Measurements from ENCODE around the gene POU2F3.

The POU2F3 gene

DNA sequence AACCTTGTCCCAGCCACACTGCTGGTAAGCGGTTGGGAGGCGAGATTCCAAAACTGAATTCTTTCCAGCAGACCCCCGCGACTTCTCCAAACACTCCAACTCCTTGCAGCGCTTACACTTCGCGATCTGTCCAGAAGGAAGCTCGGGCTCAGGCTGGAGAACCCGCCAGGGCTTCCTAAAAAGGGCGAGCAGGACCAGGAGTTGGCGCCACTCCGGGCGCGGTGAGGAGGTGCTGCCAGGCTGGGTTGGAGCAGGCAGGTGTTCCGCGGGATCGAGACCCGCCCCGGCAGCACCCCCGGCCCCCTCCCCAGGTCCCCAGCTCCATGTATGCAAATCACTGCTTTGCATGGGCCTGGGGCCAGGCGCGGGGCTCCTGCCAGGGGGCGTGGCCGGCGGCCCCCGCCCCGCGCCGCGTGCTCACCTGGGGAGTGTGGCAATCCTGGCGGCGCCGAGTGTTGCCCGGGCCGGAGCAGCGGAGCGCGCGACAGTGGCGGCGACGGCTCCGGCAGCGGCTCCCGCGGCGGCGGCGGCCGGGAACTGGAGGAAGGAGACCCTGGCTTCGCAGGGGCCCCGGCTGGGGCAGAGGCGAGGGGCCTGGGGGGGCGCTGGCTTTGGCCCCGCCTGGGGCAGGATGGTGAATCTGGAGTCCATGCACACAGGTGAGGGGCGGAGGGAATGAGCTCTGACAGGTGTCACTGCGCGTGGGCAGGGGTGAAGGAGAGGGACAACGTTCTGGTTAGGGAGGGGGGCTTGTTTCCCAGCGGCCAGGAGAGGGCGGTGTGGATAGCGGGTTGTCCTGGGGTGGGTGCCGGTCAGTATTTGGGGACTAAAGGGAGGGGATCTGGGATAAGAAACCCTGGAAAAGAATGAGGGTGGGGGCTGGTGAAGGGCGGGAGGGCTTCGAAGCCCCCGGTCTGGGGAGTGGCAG lies at the start of gene POU2F3:
POU2F3 (plus strand) TSS at position 428 of the 928 bp plus-strand sequence; CDS start at position 632, 204 bp downstream.
- no peak for DNase-seq

GRCh38 chr11:120191058-120191457 lies 48.9 kb upstream of the POU2F3 start:
- DNase-seq = no peak

GRCh38 chr11:120192831-120193625 lies 46.9 kb upstream of the POU2F3 start:
- no peak for DNase-seq

DNA sequence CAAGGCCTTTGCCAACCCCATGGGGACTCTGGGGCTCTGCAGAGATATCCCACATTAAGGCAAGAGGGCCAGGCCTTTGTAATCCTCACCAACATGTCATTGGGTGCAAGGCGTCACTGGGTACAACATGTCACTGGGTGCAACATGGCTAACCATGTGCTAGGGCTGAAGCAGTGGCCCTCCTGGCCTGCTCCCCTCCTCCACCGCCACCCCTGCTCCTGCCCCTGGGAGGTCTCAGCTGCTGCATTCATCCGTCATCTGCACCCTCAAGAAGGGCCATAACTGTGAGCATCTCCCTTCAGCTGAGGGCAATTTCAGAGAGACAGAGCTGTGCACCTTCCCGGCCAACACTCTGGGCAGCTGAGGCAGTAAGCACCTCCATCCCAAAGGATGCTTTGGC lies 45.8 kb upstream of the POU2F3 start:
- no peak for DNase-seq

GRCh38 chr11:120195601-120196320 lies 44.2 kb upstream of the POU2F3 start:
- no peak for DNase-seq

GRCh38 chr11:120196826-120197225 lies 43.1 kb upstream of the POU2F3 start:
- no peak for DNase-seq

GRCh38 chr11:120197251-120197891 lies 42.6 kb upstream of the POU2F3 start:
- no peak for DNase-seq

GRCh38 chr11:120197977-120198376 lies 42.0 kb upstream of the POU2F3 start:
- no peak for DNase-seq

GRCh38 chr11:120198403-120198786 lies 41.5 kb upstream of the POU2F3 start:
- DNase-seq = no peak

DNA sequence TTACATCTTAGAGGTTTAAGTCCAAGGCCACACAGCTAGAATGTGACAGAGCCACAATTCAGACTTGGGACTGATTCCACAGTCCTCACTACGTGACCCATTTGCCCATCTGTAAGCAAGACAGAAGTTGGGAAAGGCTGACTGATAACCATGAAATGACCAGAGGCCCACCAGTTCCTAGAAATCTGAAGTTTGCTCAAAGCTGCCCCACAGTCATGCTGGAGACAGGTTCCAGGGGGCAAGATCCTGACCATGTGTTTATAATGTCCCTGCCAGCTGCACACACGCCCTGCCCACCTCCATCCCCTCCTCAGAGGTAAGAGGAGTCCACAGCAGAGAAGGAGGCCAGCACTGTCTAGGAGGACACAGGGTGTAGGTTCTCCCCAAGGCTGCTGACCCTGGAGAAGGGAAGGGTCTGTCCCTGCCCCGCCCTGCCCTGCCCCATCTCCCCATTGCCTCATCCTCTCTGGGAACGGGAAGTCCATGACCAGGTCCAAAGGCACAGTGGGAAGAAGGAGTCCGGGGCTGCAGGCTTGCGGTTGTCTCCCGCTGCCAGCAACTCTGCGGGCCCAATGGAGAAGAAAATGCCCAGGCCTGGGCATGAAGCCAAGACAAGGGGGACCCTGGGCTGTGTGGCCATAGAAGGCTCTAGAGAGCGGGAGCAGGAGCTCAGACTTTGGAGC lies 41.0 kb upstream of the POU2F3 start:
- DNase-seq = no peak

DNA sequence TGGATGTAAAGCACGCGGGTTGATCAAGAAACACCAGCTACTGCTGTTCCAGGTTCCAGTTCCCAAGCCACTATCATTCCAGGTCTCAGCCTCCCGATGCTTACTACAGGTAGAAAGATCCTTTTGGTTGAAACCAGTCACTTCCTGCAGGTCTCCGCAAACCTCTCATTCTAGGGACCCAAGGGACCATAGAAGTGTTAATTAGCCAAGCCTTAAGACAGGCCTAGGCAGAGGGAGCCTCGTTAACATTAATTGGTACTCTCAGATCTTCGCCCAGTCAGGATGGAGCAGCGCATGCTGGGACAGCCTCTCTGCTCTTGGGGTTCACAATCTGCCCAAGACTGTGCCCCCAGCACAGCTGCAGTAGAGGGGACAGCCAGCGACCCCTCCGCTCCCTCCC lies 40.3 kb upstream of the POU2F3 start:
- DNase-seq = no peak

DNA sequence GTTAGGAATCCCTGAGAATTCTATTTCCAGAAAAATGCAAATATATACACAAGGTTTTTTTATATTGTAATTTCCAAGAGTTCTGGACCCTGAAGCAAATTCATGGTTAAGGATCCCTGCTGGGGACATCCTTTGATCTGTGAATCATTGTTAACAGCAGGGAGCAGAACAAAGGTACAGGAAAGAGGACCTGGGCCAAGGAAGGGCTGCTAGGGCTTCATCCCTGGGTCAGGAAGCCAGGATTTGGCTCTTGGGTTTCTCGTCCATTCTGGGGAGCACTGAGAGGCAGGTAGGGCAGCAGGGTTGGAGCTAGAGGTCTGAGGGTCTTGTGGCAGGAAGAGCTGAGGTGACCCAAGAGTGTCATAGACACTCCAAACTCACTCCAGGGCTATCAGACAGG lies 39.3 kb upstream of the POU2F3 start:
- DNase-seq = no peak

DNA sequence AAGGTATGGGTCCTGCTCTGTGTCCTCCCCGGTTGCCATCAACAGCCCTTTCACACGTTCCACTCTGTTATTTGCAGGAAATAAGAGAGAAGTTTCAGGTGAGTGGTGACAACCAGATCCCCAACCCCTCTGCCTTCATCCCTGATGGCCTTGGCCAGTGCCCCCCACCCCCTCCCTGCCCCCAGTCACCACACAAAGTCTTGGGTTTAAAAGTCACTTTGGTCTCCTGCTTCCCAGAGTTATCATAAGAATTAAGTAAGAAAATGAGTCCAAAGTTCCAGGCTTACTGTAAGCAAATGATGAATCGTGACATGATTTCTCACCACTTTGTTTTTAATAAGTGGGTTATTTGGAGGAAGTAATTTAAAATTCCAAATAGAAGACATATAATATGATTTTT lies 38.3 kb upstream of the POU2F3 start:
- no peak for DNase-seq

- DNase-seq = no peak
Measured at GRCh38 chr11:120203626-120204025, 36.3 kb upstream of the POU2F3 start.

- no peak for DNase-seq
Measured at GRCh38 chr11:120205596-120206161, 34.3 kb upstream of the POU2F3 start.

DNA sequence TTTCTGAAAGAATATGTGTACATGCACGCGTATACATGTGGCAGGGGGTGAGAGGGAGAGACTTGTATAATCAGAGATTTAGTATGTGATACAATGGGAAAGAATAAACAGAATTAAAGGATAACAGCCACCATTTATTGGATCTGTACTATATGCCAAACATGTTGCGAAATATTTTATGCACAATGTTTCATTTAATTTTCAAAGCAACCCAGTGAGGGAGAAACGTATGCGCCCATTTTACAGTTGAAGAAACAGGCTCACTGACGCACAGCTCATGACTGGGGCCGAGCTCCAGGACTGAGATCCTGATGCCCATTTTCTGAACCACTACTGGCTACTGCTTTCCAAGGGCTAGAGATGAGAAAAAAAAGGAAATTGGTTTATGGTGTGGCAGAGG lies 32.4 kb upstream of the POU2F3 start:
- DNase-seq = no peak

DNA sequence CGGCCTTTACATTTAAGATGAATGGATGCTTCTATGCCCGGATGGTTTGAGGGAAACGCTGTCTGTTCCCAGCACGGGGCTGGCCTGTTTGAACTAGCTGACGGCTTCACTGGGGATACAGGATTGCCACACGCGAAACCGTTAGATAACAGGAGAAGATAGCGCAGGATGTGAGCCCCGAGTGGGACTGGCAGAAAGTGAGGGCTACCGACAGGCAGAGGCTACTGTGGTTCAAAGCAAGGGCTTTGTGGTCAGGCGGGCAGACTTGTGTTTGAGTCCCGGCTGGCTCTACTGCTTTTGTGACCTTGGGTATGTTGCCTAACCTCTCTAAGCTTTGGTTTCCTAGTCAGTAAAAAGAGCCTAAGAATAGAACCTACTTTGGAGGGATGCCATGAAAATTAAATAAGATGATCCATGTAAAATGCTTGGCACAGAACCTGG lies 31.9 kb upstream of the POU2F3 start:
- DNase-seq = no peak

DNA sequence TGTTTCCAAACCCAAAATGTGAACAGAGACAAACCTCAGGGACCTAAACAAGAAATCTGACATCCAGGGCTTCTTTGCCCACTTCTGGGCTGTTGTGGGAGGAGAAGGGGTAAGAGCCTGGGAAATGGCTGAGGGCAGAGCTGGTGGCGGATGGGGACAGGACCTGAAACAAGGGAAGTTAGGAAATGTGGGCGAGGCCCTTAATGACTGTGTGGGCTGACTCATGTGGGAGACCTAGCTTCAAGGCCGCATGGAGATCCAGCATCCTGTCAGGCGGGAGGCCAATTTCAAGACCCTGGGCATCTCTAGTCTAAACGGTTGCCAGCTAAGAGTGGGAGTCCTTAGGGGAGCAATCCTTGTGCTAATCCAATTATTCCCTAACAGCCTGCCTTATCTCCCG lies 31.2 kb upstream of the POU2F3 start:
- no peak for DNase-seq

GRCh38 chr11:120209746-120210625 lies 30.0 kb upstream of the POU2F3 start:
- DNase-seq = no peak

DNA sequence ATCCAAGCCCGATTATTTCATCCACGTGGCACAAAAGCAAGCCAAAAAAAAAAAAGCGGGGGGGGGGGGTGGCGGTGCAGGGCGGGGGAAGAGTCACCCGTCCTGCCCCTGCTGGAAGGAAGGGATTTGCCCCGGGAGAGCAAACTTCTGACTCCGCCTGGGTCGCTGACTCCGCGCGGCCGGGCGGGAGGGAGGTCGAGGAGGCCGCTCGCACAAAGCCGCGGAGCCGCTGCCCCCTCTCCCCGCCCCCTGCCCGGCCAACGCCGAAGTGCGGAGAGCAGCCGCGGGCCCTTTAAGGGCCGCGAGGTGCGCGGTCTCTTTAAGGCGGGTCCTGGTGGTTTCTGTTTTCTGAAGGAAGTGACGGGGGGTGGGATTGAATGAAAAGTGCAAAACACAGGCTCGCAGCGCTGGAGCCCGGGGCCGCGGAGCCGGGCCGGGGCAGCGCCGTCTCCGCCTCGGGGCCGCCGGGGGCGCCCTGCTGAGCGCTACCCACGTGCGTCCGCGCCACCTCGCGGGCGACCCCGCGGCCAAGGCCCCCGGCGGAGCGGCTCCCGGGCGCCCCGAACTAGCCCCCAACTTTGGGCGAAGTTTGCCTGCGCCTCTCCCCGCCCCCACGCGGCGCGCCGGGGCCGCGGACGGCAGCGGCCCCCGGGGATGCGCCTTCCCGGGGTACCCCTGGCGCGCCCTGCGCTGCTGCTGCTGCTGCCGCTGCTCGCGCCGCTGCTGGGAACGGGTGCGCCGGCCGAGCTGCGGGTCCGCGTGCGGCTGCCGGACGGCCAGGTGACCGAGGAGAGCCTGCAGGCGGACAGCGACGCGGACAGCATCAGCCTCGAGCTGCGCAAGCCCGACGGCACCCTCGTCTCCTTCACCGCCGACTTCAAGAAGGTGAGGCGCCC lies 29.1 kb upstream of the POU2F3 start, which contains the start of gene OAF:
OAF (plus strand) TSS at position 407 of the 896 bp plus-strand sequence; CDS start at position 655, 248 bp downstream.
- peak; percentile 67 for DNase-seq
